GM19395 (cell line): ENCODE data around the gene TFAP2E.

Experiments used
- ATAC-seq: cut with Tn5 transposase; IDR thresholded peaks from one replicate; pipeline ENCODE4 v1.9.1; 2021; ENCODE audit warnings: mild to moderate bottlenecking, moderate library complexity; ENCODE audit not compliant: unreplicated experiment

The TFAP2E gene

GRCh38 chr1:35556484-35557117 is 16.5 kb upstream of the TFAP2E start:
- ATAC-seq: no peak

GRCh38 chr1:35557118-35557610 is 15.9 kb upstream of the TFAP2E start, which contains the start of gene KIAA0319L:
Gene KIAA0319L, minus strand, starts transcription at chr1:35557403. Its CDS starts 2,912 bp downstream, at chr1:35554491.
- peak; percentile 82 for ATAC-seq

- peak; percentile 88 for ATAC-seq
These were observed 15.3 kb upstream of the TFAP2E start, which contains the start of gene NCDN for GRCh38 chr1:35557611-35558373. Gene NCDN, plus strand, starts transcription at chr1:35557799. Its CDS starts 392 bp downstream, at chr1:35558191.

GRCh38 chr1:35558374-35559316 is 14.5 kb upstream of the TFAP2E start:
- no peak for ATAC-seq

- no peak for ATAC-seq
These were observed 13.7 kb upstream of the TFAP2E start for GRCh38 chr1:35559317-35559944.

- ATAC-seq: no peak
These were observed 12.6 kb upstream of the TFAP2E start for GRCh38 chr1:35560256-35561225.

- ATAC-seq: no peak
These were observed 11.7 kb upstream of the TFAP2E start for GRCh38 chr1:35561297-35561971.

GRCh38 chr1:35561972-35562680 is 11.0 kb upstream of the TFAP2E start:
- no peak for ATAC-seq

GRCh38 chr1:35563166-35563565 is 9.9 kb upstream of the TFAP2E start:
- no peak for ATAC-seq

GRCh38 chr1:35564037-35564883 is 8.9 kb upstream of the TFAP2E start:
- ATAC-seq: no peak

- ATAC-seq: no peak
These were observed 8.0 kb upstream of the TFAP2E start for GRCh38 chr1:35564884-35565741.

GRCh38 chr1:35565742-35566133 is 7.4 kb upstream of the TFAP2E start:
- no peak for ATAC-seq

GRCh38 chr1:35567947-35568558 is 5.1 kb upstream of the TFAP2E start:
- ATAC-seq: no peak

GRCh38 chr1:35568975-35569395 is 4.1 kb upstream of the TFAP2E start:
- ATAC-seq: no peak

- ATAC-seq: no peak
These were observed 3.2 kb upstream of the TFAP2E start for GRCh38 chr1:35569936-35570335.

- no peak for ATAC-seq
These were observed 2.5 kb upstream of the TFAP2E start for GRCh38 chr1:35570589-35571137.
